Retinal pigment epithelial cell (primary cell): ENCODE data around the gene NECTIN4.
"Not testable (repeated sequence)": the region's sequence is repeated elsewhere in the genome, so short reads cannot be mapped to it uniquely, and the experiment has no call there.

Source experiments
- DNase-seq: peaks from one replicate; pipeline ENCODE4 v3.0.0-alpha.2; 2010; ENCODE audit warnings: low read depth
- H3K4me3 ChIP-seq: 2 replicates; pipeline ENCODE4 v1.5.1; 2011; ENCODE audit warnings: mild to moderate bottlenecking, low read length, control low read depth, moderate library complexity
- TF ChIP-seq, protein P1 (sequence below): conservative IDR thresholded peaks from 2 replicates; pipeline ENCODE4 v1.5.1; 2011; ENCODE audit warnings: low read depth, low read length, control low read depth, inconsistent platforms

NECTIN4 gene

DNA sequence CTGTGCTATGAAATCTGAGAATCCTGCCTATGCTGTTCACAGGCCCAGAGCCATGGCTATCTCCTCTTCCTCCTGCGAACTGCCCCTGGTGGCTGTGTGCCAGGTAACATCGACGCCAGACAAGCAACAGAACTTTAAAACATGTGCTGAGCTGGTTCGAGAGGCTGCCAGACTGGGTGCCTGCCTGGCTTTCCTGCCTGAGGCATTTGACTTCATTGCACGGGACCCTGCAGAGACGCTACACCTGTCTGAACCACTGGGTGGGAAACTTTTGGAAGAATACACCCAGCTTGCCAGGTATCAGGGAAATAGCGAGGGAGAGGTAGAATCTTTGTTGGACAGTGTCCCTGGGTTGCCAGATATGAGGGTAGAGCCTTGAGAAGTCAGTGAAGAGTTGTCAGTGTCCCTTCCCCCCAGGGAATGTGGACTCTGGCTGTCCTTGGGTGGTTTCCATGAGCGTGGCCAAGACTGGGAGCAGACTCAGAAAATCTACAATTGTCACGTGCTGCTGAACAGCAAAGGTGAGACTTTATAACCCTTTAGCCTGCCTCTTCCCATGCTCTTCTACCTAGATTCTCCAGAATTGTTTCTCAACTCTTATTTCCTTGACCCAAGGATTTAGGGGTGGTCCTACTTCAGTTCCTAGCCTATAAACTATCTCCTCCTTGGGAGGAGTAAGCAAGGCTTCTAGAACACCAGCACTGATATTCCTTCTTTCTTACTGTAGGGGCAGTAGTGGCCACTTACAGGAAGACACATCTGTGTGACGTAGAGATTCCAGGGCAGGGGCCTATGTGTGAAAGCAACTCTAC lies 29.9 kb upstream of the NECTIN4 start:
- TF ChIP-seq, protein P1, sequence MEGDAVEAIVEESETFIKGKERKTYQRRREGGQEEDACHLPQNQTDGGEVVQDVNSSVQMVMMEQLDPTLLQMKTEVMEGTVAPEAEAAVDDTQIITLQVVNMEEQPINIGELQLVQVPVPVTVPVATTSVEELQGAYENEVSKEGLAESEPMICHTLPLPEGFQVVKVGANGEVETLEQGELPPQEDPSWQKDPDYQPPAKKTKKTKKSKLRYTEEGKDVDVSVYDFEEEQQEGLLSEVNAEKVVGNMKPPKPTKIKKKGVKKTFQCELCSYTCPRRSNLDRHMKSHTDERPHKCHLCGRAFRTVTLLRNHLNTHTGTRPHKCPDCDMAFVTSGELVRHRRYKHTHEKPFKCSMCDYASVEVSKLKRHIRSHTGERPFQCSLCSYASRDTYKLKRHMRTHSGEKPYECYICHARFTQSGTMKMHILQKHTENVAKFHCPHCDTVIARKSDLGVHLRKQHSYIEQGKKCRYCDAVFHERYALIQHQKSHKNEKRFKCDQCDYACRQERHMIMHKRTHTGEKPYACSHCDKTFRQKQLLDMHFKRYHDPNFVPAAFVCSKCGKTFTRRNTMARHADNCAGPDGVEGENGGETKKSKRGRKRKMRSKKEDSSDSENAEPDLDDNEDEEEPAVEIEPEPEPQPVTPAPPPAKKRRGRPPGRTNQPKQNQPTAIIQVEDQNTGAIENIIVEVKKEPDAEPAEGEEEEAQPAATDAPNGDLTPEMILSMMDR: peak; percentile 56
- H3K4me3 ChIP-seq: peak overlapping the region; percentile 100
- DNase-seq: peak; percentile 48

DNA sequence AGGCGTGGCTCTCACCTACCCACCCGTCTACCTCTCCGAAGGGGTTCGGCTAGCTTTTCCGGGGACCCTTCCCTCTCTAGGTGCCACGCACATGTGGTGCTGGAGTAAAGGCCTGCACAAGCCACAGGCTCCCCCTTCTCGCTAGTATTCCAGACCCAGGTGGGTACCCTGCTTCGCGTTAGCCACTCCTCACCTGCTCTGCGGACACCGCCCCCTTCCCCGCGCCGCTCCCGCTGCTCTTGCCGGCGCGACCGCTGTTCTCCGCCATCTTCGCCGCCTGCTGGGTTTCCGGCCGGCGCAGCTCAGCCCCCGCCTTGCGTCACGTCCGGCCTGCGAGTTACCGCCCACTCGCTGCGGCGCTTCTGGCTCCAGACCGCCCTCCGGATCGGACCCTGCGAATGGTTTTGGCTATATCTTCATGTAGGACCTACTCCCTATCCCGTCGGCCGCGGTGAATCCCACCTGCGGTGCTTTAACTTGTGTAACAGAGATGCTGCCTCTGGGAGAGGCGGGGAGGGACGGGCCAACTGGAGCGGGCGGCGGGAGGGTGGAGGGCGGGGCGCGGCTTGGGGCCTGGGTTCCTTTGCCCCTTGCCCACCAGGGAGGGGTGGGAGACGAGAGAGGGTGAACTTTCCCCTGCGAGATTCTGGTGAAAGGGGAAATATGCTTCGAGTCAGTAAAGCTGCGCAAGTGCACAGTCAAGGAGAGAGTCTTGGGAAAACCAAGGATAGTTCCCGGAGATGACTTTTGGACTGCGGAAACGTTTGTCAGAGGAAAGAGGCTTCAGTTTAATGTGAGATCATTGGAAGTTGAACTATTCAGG lies 28.6 kb upstream of the NECTIN4 start, which contains the start of the genes NIT1 and PFDN2:
NIT1 (plus strand) TSS at position 347 of the 823 bp plus-strand sequence; CDS start at position 419, 72 bp downstream.
PFDN2 (minus strand) TSS at position 279 of the 823 bp plus-strand sequence; CDS start at position 268, 11 bp downstream.
- peak; percentile 28 for DNase-seq
- TF ChIP-seq, protein P1: no peak

DNA sequence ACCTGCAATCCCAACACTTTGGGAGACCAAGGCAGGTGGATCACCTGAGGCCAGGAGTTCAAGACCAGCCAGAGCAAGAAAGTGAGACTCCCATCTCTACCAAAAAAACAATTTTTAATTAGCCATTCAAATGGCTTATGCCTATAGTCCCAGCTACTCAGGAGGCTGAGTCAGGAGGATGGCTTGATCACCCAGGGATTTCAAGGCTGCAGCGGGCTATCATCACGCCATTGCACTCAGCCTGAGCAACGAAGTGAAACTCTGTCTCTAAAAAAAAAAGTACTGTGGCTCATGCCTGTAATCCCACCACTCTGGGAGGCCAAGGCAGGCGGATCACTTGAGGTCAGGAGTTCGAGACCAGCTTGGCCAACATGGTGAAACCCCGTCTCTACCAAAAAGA lies 26.6 kb upstream of the NECTIN4 start:
- not testable (repeated sequence) for H3K4me3 ChIP-seq

More for the DNA sequence above, 28.6 kb upstream of the NECTIN4 start, which contains the start of the genes NIT1 and PFDN2:
- peak within 1 kb of the TSS; percentile 100 for H3K4me3 ChIP-seq

DNA sequence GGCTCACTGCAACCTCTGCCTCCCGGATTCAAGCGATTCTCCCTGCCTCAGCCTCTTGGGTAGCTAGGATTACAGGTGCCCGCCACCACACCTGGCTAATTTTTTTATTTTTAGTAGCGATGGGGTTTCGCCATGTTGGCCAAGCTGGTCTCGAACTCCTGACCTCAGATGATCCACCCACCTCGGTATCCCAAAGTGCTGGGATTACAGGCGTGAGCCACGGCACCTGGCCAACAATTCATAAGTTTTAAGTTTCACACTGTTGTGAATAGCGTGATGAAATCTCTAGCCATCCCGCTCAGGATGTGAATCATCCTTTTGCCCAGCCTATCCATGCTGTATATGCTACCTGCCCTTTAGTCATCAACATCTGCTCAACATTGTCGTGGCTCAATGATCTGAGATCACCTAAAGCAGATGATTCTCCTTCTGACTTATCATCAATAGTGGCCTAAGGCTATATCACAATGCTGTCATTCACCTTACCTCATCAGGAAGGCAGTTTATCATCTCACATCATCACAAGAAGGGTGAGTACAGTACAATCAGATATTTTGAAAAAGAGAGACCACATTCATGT lies 25.9 kb upstream of the NECTIN4 start:
- no peak overlapping the region for H3K4me3 ChIP-seq
- DNase-seq: no peak
- TF ChIP-seq, protein P1: no peak

More for the DNA sequence above, 26.6 kb upstream of the NECTIN4 start:
- not testable (repeated sequence) for DNase-seq

DNA sequence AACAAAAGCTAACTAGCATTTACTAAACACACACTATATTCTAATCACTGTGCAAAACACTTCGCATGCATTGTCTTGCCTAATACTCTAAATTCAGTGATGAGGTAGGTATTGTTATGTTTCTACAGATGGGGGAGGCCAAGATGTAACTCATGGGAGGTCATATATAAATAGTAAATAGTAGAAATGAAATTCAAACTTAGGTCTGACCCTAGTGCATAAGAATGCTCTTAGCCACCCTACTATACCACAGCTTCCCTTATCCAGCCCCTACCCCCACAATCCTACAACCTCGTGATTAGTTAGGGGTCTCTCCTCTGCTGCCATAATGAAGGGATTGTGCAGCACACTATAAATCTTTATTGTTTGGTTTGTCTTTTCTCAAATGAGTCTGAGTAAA lies 25.2 kb upstream of the NECTIN4 start:
- TF ChIP-seq, protein P1: no peak
- no peak for DNase-seq
- no peak overlapping the region for H3K4me3 ChIP-seq

DNA sequence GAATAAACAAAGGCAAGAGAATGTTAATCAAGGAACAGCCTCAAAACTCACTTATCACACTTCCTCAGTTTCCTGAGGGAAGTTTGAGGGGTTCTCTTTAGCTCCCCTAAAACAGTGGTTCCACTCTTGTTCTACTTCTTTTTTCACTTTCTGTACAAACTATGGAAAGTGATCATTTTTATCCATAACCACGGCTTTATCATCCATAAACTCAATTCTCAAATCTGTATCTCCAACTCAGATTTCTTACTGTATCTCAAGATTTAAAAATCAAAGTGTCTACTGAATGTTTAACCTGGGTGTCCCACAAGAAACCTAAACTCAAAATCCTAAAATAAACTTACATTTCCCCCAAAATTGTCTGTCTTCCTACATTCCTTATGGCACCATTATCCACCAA lies 24.6 kb upstream of the NECTIN4 start:
- H3K4me3 ChIP-seq: no peak overlapping the region
- DNase-seq: no peak
- TF ChIP-seq, protein P1: no peak

DNA sequence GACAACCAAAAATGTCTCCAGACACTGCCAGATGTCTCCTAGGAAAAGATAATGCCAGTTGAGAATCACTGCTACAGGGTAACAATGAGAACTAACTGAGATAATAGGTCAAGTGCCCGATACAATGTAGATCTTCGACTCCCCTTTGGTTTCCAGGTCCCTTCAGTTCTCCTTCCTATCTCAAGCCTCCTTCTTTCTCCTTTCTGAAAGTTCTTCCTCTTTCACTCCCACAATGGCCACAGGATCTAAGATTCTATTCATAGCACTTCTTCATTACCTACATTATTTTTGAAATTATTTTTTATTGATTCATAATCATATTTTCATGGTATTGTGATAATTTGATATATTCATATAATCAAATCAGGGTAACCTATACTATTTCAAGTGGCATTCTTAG lies 22.2 kb upstream of the NECTIN4 start:
- TF ChIP-seq, protein P1: no peak
- no peak for DNase-seq
- H3K4me3 ChIP-seq: no peak overlapping the region
